Measurements from ENCODE around the gene PKMYT1.

Gene PKMYT1

DNA sequence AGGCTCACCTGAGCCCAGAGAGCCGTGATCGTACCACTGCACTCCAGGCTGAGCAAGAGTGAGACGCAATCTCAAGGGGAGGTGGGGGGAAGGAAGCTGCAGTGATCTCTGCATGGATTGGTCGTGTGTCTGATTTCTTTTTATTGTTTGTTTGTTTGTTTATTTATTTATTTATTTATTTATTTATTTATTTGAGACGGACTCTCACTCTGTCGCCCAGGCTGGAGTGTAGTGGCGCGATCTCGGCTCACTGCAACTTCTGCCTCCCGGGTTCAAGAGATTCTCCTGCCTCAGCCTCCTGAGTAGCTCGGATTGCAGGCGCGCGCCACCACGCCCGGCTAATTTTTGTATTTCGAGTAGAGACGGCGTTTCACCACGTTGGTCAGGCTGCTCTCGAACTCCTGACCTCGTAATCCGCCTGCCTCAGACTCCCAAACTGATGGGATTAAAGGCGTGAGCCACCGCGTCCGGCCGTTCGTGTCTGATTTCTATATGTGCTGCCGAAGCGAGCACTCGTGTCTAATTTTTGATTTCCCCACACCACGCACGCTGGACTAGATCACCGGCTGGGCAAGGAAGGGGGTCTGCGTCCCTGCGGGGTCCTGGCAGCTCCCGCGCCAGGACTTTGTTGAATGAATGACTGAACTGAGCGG, 39.5 kb upstream of the PKMYT1 start:
- no peak overlapping the region for H3K9ac ChIP-seq (ENCODE audit: low read depth, low read length, poor library complexity, severe bottlenecking)
- no peaks in the 10 kb centered on the region for H3K9me3 ChIP-seq (ENCODE audit: insufficient read depth, low read depth, low read length)
- no peaks in the 10 kb centered on the region for H3F3A ChIP-seq (ENCODE audit: low read depth)
- no peaks in the 10 kb centered on the region for H3K9me2 ChIP-seq (replicated peaks; ENCODE audit: low read depth, low read length)
- H3K4me2 ChIP-seq (ENCODE audit: low read depth, low read length, poor library complexity, severe bottlenecking), result peak overlapping the region; percentile 85
- peaks cover 15% of the 10 kb centered on the region for H3K4me1 ChIP-seq (ENCODE audit: insufficient read depth, low read length, poor library complexity, severe bottlenecking)
- no peaks in the 10 kb centered on the region for H3K36me3 ChIP-seq (ENCODE audit: insufficient read depth, low read length)
- peak overlapping the region; percentile 73; the same call in 1 of the 2 replicates for H2AFZ ChIP-seq (ENCODE audit: low read length)
- H4K20me1 ChIP-seq (ENCODE audit: insufficient read depth, low read length, poor library complexity, severe bottlenecking), result peaks cover 12% of the 10 kb centered on the region
- no peaks in the 10 kb centered on the region for H3K27me3 ChIP-seq (ENCODE audit: insufficient read depth, low read length, poor library complexity, severe bottlenecking)
- H3K4me3 ChIP-seq (ENCODE audit: low read length, poor library complexity, severe bottlenecking), result peak overlapping the region; percentile 75
- no peak for TF ChIP-seq EZH2phosphoT487 (IDR thresholded peaks at IDR 0.05; ENCODE audit: borderline replicate concordance)
- TF ChIP-seq, protein P1, sequence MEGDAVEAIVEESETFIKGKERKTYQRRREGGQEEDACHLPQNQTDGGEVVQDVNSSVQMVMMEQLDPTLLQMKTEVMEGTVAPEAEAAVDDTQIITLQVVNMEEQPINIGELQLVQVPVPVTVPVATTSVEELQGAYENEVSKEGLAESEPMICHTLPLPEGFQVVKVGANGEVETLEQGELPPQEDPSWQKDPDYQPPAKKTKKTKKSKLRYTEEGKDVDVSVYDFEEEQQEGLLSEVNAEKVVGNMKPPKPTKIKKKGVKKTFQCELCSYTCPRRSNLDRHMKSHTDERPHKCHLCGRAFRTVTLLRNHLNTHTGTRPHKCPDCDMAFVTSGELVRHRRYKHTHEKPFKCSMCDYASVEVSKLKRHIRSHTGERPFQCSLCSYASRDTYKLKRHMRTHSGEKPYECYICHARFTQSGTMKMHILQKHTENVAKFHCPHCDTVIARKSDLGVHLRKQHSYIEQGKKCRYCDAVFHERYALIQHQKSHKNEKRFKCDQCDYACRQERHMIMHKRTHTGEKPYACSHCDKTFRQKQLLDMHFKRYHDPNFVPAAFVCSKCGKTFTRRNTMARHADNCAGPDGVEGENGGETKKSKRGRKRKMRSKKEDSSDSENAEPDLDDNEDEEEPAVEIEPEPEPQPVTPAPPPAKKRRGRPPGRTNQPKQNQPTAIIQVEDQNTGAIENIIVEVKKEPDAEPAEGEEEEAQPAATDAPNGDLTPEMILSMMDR (conservative IDR thresholded peaks at IDR 0.05; ENCODE audit: low read length), result no peak
- peaks cover 30% of the 10 kb centered on the region for H3K79me2 ChIP-seq (ENCODE audit: insufficient read depth, low read length)

DNA sequence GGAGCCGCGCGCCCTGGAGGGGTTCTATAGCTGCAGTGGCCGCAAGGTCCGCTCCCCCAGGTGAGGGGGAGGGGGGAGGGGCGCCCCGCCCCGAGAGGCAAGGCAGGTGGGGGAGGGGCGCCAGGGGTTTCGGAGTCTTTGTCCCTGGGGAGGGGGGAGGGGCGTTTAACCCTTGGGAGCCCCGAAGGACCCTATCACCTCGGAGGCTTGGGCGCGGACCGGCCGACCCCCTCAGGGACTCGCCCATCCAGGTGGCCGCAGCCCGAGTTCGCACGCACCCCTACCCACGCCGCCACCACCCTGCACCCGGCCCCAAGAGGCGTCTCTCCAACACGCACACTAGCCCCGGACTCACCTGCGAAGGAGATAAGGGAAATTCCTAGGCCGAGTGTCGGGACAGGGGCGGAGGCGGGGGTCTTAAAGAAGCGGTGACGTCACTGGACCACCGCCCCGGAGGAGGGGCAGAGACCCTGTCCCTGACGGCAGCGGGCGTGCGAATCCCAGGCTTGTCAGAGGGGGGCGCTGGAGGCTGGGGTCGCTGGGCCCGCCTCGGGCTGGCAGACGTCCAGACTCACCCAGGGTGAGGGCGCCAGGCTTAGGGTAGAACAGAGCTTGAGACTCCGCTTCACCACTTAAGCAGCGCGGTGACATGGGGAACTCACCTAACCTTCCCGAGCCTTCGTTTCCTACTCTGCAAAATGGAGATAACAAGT, 37.7 kb upstream of the PKMYT1 start, which contains the start of gene CLDN6:
Gene CLDN6, minus strand, starts transcription at position 390 of the 713 bp plus-strand sequence. CDS start 2,162 bp downstream, outside the sequence.
- Histone ChIP-seq H3K27me3 (ENCODE audit: insufficient read depth, low read length, poor library complexity, severe bottlenecking) (no peaks in the 10 kb centered on the region), H2AFZ (ENCODE audit: low read length) (no peak within 1 kb of the TSS), H3K79me2 (ENCODE audit: insufficient read depth, low read length) (peaks cover 25% of the 10 kb centered on the region), H3K4me2 (ENCODE audit: low read depth, low read length, poor library complexity, severe bottlenecking) (no peak within 1 kb of the TSS), H3K9me3 (ENCODE audit: insufficient read depth, low read depth, low read length) (no peaks in the 10 kb centered on the region), H3K36me3 (ENCODE audit: insufficient read depth, low read length) (no peaks in the 10 kb centered on the region), H3K9me2 (replicated peaks; ENCODE audit: low read depth, low read length) (no peaks in the 10 kb centered on the region), H3K4me1 (ENCODE audit: insufficient read depth, low read length, poor library complexity, severe bottlenecking) (peaks cover 15% of the 10 kb centered on the region), H3K4me3 (ENCODE audit: low read length, poor library complexity, severe bottlenecking) (no peak within 1 kb of the TSS), H3K9ac (ENCODE audit: low read depth, low read length, poor library complexity, severe bottlenecking) (no peak within 1 kb of the TSS), H3F3A (ENCODE audit: low read depth) (no peaks in the 10 kb centered on the region), H4K20me1 (ENCODE audit: insufficient read depth, low read length, poor library complexity, severe bottlenecking) (peaks cover 12% of the 10 kb centered on the region)
- TF ChIP-seq, protein P1 (conservative IDR thresholded peaks at IDR 0.05; ENCODE audit: low read length), result peak; percentile 23; the same call in 1 of the 2 replicates
- TF ChIP-seq EZH2phosphoT487 (IDR thresholded peaks at IDR 0.05; ENCODE audit: borderline replicate concordance), result no peak

DNA sequence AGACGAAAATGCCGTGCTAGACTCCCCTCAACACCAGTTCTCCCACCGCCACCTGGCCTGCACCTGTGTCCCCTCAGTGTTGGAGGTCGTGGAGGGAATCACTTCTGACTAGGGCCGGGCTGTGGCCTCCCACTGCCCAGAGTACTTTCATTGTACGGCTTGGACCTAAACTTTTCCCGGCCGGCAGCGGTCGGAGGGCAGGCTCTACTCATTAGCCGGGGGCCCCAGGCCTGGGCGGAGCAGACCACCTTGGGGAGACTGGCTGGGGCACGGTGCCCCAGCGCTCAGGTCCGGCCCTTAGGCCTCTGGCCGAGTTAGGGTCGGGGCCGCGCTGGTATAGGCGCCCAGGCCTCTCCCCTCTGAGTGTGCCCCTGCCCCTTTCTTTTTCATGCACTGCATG, 37.1 kb upstream of the PKMYT1 start:
- peaks cover 9% of the 10 kb centered on the region for H4K20me1 ChIP-seq (ENCODE audit: insufficient read depth, low read length, poor library complexity, severe bottlenecking)
- no peaks in the 10 kb centered on the region for H3K27me3 ChIP-seq (ENCODE audit: insufficient read depth, low read length, poor library complexity, severe bottlenecking)
- peaks cover 20% of the 10 kb centered on the region for H3K79me2 ChIP-seq (ENCODE audit: insufficient read depth, low read length)
- no peak overlapping the region for H3K9ac ChIP-seq (ENCODE audit: low read depth, low read length, poor library complexity, severe bottlenecking)
- no peak overlapping the region for H3K4me3 ChIP-seq (ENCODE audit: low read length, poor library complexity, severe bottlenecking)
- no peaks in the 10 kb centered on the region for H3K9me3 ChIP-seq (ENCODE audit: insufficient read depth, low read depth, low read length)
- H3K4me2 ChIP-seq (ENCODE audit: low read depth, low read length, poor library complexity, severe bottlenecking), result no peak overlapping the region
- peaks cover 9% of the 10 kb centered on the region for H3K4me1 ChIP-seq (ENCODE audit: insufficient read depth, low read length, poor library complexity, severe bottlenecking)
- no peaks in the 10 kb centered on the region for H3F3A ChIP-seq (ENCODE audit: low read depth)
- H3K9me2 ChIP-seq (replicated peaks; ENCODE audit: low read depth, low read length), result no peaks in the 10 kb centered on the region
- no peaks in the 10 kb centered on the region for H3K36me3 ChIP-seq (ENCODE audit: insufficient read depth, low read length)
- TF ChIP-seq EZH2phosphoT487 (IDR thresholded peaks at IDR 0.05; ENCODE audit: borderline replicate concordance), result no peak
- TF ChIP-seq, protein P1 (conservative IDR thresholded peaks at IDR 0.05; ENCODE audit: low read length), result no peak
- no peak overlapping the region for H2AFZ ChIP-seq (ENCODE audit: low read length)
